Forelimb muscle (tissue), 1 donor: ENCODE measurements around the gene AKAP8. TPM values are rescaled to one million over a fixed set of nuclear protein-coding genes. Genes with fewer than 3 reads are reported as not detected.
"Not testable (repeated sequence)": the region's sequence is repeated elsewhere in the genome, so short reads cannot be mapped to it uniquely, and the experiment has no call there.

ENCODE experiments used
- DNase-seq: peaks from one replicate; pipeline ENCODE4 v3.0.0-alpha.2; 2013; ENCODE audit warnings: low read depth
- polyA plus RNA-seq: library from polyadenylated mRNA; unstranded; fragments of 120-200 nt; gene quantifications from one replicate; pipeline ENCODE4 v1.2.1, GENCODE V29; 2013; ENCODE audit not compliant: insufficient read length

The AKAP8 gene
- polyA plus RNA-seq, 1 donor: 20.9 TPM

DNA sequence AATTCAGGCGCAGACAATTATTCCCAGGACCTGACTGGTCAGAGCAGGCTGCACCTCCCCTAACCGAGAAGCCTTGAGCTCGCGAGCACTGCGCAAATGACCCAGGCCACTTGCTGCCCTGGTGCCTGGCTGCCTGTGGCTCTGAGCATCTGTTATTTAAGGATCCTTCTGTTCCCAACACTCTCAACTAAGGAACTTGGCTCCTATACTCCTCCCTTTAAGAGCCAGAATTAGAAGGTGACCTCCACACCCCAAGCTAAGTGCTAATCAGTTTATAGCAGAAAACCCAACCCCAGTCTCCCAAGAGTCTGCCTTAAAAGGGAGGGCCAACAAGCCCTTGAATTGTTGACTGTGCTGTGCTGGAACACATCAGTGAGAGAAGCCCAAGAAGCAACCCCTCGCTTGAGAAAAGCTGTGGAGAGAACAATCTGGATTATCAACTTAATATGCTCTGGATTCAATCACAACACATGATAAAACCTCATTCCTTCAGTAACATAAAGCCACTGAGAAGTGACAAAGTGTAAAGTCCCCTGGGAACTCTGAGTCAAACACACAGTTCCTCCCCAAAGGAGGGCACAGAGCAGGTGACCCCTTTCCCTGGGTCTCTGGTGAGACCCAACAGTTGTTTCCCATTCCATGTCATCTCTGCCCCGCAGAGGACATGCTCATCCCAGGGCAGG lies 24.7 kb upstream of the AKAP8 start:
- no peak for DNase-seq

DNA sequence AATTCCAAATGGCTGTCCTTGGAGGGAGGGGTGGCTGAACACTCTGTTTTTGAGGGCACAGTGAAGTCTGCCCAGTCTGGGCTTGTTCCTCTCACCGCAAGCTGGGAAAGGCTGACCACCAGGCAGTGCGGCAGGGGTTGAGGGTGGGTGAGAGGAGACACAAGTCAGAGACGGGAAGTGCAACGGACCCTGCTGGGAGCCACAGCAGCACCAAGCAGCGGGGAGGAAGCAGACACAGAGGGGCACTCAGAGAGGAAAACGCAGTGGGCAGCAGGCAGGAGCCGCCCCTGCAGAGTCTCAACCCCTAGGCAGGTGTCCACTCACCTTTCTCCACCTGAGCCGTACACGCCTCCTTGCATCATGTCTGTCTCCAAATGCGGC lies 23.6 kb upstream of the AKAP8 start:
- no peak for DNase-seq

DNA sequence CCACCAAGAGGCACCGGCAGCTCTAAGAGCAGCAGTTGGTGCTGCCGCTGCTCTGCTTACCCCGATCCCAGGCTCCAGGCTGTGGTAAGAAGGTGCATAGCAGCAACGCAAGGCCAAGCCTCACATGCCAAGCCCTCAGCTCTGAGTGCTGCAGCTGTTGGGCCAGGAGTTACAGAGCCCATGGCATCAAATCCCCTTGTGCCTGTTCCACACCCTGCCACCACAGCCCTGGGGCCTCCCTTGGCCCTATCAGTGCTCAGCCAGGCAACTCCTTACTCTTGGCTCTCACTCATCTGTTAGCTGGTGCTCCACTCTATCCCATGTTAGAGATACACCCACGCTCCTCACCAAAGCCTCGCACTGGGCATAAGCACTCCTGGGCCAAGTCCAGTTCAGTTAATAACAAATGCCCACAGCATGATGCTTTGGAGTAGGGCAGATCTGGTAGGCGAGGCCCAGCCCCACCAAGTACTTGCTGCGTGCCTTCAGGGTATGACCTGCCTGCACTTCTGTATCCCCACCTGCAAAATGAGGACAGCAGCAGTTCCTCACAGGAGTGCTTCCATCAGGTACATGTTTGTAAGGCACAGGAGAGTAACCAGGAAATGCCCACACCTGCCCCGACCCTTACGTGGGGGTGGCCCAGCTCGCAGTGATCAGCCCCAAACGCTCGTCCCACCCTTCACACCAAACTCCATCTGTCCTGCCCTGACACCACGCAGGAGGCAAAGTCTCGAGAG lies 23.0 kb upstream of the AKAP8 start:
- DNase-seq: no peak

DNA sequence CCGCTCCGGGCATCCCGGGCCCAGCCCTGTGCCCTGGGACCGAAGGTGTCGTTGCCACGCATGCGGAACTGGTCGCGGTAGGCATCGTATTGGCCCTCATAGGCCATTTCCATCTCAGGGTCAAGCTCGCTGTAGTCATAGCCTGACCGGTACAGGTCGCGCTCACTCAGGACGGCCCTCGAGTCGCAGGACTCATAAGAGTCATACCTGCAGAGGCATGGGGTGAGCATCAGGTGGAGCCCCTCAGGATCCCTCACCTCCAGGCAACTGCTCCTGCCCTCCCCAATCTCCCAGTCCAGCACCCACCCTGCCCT lies 21.8 kb upstream of the AKAP8 start:
- no peak for DNase-seq

DNA sequence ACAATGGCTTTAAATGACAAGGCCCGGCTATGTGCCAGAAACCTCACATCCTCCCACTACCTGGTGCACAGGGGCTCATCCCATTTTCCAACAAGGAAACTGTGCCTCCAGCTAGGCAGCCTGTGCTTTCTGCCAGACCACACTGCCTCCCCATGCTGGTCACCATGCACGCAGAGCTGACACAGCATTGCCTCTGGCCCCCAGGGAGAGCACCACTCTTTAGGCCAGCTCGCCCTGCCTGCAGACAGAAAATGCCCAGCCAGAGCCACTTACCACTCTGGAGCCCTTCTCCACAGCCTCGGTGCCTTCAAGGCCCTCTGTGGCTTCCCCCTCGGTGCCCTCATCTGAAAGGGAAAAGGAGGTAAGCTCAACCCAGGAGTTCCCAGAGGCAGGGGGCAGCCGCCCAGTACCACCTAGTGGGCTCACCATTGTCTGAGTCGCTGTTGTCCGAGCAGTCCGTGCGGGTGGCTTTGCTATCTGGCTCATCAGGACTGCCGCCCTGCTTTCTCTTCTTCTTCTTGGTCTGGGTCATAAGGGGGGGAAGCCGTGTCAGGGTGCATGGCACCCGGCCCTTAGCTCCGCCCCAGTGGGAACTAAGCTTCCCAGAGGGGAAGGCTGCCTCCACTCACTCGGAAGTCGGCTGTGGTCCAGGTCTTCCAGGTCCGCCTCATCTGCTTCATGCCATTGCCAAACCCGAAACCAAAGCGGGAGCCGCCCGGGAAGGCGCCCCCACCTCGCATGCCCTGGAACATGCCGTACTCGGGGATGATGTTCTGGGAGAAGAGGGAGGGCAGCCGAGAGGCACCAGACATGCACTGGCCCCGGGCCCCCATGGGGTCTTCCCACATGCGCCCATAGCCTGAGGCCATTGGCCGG lies 21.2 kb upstream of the AKAP8 start:
- DNase-seq: no peak

DNA sequence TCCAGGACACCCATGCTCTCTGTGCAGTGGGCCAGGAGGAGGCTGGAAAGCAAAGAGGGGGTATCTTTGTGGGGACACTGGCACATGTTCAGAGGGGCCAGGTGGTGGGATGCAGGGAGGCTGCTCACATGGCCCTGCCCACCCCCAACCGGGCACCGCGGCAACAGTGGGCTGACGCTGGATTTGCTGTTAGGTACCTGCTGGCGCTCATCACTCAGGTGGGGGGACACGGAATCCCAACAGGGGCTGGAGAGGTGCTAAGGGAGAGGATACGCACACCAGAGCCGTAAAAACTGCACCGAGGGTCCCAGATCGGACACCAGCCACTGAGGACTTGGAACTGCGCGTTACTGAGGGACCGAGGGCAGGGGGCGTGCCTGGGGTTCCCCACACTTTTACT lies 20.0 kb upstream of the AKAP8 start:
- DNase-seq: no peak

DNA sequence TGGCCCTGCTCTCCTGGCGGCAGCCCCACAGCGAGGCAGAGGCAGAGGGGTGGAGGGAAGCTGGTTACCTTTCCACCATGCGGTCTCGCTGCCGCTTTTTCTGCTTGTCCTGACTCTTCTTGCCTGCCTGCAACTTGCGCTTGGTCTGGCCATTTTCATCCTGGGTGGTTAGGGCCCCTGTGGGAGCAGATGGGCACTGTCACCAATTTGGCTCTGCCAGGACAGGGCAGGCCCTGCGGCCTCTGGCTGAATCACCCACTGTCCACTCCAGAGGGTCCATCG lies 19.6 kb upstream of the AKAP8 start:
- DNase-seq: no peak

DNA sequence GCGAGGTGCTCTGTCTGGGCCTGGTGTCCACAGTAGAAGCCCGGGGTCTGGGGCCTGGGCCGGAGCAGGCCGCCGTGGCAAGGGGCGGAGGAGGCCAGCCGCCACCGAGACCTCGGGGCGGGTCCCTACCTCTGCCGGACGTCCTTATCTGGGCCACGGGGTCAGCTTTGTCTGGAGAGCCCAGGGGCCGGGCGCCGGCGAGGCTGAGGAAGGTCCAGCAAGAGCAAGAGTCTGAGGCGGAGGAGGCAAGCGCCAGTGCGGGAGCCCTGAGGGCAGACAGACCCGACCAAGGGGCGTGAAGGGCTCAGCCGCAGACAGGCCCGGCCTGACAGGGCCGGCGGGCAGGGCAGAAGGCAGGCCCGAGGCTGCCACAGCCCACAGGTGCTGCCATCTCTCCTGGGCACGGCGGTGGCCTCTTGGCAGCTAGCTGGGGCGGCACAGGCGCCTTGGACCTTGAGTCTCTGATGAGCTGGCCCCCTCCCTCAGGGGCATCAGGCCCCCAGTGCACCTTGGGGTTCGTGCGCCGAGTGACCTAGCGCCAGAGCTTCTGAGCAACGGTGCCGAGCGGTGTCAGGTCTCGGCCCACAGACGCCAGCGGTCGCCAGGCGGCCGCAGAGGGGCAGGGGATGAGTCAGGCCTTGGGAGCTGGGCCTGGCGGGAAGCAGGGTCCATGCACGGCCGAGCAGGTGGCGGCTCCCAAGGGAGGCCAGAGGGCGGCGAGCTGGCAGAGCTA lies 19.1 kb upstream of the AKAP8 start:
- no peak for DNase-seq

DNA sequence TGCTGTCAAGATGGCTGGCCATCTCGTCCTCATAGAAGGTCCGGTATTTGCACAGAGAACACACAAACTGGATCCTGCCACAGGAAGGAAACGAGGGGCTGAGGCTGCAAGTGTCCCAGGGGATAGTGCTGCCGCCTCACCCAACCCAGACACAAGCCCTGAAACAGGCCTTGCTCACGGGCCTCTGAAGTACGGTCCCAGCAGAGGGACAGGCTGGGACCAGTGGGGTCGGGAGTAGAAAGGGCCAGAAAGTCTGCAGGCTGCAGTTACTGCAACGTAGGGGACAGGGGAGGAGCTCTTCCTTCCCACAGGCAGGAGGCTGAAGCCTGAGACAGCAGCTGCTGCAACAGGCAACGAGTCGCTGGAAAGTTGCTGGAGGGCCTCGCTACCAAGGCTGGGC lies 18.2 kb upstream of the AKAP8 start:
- DNase-seq: no peak

DNA sequence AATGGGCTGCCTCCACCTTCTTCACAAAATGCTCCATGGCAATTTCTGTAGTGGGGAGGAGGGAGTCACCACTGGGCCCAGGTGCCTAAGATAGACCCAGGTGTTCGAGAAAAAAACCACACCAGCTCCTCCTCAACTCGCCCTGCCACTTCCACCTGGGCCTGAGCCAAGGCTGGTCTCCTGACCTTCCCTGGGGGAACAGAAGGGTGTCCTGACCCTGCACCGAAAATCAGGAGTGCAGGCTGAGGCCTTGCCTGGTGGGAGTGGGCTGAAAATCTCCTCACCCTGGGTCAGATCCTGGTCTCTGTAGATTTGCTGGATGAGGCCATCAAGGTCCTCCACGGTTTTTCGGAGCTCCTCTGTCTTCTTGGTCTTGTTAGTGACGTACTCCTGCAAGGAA lies 17.6 kb upstream of the AKAP8 start:
- no peak for DNase-seq

DNA sequence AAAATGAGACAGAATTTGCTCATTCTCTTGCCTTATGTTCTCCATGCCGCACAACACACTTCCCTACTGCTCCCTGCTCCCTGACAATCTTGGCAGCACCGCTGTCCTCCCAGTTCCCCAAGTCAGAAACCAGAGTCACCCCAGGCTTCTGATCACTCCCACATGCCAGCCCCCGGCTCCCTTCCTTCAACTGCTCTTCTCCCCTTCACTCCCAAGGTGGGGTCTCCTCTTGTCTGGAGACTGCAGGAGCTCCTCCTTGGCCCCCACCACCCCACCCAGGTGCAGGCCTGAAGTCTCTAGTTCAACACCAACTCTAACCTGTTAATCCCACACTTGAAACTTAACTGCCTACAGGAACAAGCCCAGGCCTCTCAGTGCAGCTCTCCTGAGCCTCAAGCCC lies 16.8 kb upstream of the AKAP8 start:
- DNase-seq: no peak

DNA sequence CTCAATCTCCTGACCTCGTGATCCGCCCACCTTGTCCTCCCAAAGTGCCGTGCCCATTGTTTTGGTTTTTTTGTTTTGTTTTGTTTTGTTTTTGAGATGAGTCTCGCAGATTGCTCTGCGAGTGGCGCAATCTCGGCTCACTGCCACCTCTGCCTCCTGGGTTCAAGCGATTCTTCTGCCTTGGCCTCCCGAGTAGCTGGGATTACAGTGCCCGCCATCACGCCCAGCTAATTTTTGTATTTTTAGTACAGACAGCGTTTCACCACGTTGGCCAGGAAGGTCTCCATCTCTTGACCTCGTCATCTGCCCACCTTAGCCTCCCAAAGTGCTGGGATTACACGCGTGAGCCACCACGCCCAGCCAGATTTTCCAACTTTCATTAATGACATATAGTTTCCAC lies 15.7 kb upstream of the AKAP8 start:
- not testable (repeated sequence) for DNase-seq

DNA sequence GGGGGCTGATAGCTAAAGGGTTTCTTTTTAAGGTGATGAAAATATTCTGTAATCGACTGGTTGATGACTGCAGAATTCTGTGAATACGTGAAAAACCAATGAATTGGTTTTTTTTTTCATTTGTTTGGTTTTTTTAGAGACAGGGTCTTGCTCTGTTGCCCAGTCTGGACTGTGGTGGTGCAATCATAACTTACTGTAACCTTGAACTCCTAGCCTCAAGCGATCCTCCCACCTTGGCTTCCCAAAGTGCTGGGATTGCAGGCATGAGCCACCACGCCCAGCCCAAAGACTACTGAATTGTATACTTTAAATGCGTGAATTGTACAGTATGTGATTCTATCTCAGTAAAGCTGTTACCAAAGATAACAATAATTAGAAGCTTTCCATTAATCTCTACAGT lies 14.8 kb upstream of the AKAP8 start:
- DNase-seq: no peak

DNA sequence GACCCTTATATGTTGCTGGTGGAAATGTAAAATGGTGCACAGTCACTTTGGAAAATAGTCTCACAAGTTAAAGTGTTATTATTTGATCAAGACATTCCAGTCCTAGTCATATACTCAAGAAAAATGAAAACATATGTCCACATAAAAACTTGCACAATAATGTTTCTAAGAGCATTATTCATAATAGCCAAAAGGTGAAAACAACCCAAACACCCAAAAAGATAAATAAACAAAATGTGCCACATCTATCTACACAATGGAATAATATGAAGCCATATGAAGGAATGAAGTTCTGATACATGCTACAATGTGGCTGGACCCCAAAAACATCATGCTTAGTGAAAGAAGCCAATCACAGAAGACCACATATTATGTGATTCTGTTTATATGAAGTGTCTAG lies 14.4 kb upstream of the AKAP8 start:
- no peak for DNase-seq

DNA sequence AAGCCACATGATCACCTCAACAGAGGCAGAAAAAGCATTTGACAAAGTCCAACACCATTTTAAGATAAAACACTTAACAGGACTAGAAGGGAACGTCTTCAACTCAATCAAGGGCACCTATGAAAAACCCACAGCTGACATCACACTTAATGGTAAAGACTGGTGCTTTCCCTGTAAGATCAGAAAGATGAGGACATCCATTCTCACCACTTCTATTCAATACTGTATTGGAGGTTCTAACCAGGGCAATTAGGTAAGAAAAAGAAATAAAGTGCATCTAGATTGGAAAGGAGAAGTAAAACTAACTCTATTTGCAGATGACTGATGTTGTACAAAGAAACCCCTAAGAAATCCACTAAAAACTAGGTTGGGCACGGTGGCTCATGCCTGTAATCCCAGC lies 11.2 kb upstream of the AKAP8 start:
- DNase-seq: no peak

DNA sequence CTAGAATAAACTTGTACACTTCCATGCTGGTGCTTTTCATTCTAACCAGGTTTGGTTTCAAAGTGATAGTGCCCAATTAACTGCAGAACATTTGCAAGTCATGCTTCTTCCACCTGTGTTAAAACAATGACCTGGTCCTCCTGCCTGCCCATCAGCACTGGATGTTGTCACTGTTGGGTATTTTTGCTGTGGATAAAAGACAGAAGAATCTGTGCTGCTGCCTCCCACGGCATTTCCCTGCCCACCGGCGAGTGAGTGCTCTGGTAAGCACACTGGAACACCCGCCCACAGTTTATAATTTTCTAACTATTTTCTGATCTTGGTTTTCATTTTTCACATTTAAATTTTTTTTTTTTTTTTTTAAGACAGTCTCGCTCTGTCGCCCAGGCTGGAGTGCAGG lies 2.3 kb upstream of the AKAP8 start:
- DNase-seq: no peak

DNA sequence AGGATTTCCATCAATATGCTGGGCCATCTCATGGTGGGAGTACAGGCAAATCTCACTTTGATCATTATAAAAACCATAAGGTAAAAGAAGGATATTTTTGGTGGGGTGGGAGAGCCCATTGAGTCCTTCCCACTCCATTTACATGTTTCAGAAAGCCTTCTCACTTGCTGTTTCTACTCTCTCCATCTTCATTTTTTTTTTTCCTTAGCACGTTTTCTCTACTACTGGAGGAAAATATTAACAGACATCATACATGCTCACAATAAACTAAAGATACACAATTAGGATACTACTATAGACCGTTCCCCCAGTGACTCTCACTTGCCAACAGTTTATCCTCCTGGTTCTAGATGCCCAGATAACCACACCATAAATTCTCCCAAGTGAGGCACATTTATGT lies 1.8 kb upstream of the AKAP8 start:
- no peak for DNase-seq

DNA sequence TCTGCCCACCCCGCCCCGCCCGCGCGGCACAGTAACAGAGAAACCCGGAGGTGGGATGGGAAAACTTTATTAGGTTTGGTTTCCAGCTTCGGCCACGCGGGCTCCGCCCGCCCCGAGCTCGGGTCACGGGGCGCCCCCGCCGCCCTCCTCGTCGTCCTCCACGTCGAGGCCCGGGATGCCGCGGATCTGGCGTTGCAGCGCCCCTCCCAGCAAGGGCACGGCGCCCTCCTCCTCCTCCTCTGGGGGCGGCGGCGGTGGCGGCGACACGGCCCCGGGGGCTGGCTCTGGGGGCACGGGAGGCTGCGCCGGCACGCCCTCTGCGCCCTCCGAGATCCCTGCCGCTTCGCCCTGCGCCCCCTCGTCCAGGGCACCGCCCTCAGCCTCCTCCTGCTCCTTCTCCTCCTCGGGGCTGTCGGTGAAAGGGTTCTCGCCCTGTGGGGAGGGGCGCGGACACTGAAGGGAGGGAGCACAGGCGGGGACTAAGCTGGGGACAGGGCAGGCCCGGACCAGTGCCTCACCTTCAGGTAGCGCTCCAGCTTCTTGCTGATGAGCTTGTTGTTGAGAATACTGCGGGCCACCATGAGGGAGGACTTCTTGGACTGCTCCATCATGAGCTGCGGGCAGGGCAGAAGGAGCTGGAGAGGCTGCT lies 536 bp upstream of the AKAP8 start:
- DNase-seq: no peak

DNA sequence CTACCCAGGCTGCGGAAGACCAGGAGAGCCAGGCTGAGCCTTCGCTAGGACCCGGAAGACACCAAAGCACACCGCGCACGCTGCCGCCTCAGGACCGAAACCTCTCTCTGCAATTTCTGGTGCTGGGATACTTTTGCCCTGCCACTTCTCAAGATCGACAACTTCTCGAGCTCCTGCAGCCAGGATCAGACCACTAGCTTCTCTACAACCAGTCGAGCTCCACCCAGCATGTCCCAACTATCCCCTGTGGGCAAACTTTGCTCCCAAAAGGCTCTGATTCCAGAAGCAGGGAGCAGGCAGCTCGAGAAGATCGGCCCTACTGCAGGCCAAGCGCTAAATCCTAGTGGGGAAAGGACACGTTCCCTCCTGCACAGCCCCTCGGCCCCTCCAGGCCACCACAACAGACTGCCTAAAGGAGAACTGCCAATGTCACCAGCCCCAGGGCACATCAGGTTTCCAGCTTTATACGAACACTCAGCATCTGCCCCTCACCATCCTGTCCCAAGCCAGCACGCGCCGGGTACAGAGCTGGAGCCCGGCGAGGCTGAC lies 979 bp downstream of the AKAP8 start:
- DNase-seq: no peak

DNA sequence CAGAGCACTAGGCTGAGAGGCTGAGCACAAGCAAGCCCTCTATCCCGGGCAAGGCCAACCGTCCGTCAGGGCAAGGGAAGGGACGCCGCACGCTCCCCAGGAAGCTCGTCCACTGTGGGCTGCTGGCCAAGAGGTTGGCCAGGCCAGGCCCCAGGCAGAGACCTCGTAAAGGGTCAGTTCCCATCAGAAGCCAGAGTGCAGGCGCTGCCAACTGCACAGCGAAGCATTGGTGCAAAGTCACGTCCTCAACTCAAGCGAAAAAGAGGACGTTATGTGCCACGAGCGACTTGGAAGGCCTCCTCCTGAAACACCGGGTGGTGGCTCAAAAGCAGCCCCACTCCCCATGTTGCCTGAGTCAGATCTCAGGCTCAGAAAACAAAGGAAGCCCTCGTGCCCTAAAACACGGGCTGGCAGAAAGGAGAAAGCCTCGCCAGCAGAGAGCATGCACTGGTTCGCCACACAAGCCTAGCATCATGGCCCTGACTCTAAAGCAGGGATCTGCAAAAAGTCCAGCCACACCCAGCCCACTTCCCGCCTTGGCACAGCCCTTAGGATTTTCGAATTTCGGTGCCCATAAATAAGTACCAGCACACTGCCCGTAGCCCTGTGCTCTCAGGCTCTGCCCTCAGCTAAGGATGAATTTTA lies 4.7 kb downstream of the AKAP8 start:
- DNase-seq: no peak

DNA sequence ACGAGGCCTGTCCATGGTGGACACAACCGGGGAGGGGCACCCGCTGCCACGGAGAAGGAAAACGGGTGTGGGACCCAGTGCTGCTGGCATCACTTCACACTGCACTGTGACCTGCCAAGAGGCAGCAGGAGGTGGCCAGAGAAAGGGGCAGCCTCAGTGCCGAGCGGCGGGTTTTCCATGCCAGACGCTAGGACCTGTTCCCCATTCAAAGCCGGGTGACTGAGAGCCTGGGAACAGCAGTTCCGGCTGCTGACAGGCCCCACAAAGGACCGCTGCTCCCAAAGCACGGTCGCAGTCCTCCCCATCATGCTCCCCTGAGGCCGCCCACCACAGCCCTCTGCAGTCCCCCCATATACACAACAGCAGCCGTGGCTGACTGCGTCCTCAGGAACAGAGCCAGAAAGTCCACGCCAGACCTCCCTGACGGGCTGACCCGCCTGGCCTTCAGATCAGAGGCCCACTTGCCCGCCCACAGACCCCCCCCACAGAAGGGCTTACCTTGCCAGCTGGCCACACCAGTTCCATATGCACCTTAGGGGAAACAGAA lies 5.4 kb downstream of the AKAP8 start:
- no peak for DNase-seq
